HepG2 (cell line): ENCODE results near the gene PRADC1. TPM values are rescaled to one million over a fixed set of nuclear protein-coding genes. Genes with fewer than 3 reads are reported as not detected.
A peak's percentile ranks its signal among the peaks of the same experiment; 100 is the strongest.

Experiments
- CEBPG ChIP-seq: IDR thresholded peaks from 2 replicates; pipeline ENCODE4 v1.6.1; 2016
- FOXM1 ChIP-seq: sonication (generic); formaldehyde crosslinking; IDR thresholded peaks from 2 replicates; pipeline ENCODE4 v1.5.0; 2020; ENCODE audit warnings: missing genetic modification reagents
- MAFG ChIP-seq: sonication (generic); formaldehyde crosslinking; IDR thresholded peaks from 2 replicates; pipeline ENCODE4 v1.5.1; 2020; ENCODE audit warnings: mild to moderate bottlenecking, missing genetic modification reagents
- REL ChIP-seq: sonication (generic); formaldehyde crosslinking; conservative IDR thresholded peaks from 2 replicates; pipeline ENCODE4 v1.8.0; 2022; ENCODE audit warnings: mild to moderate bottlenecking, missing genetic modification reagents, moderate library complexity
- RXRA ChIP-seq: sonication (generic); formaldehyde crosslinking; IDR thresholded peaks from 2 replicates; pipeline ENCODE4 v1.5.1; 2020; ENCODE audit warnings: missing genetic modification reagents
- SMYD3 ChIP-seq: sonication (generic); formaldehyde crosslinking; IDR thresholded peaks from 2 replicates; pipeline ENCODE4 v1.8.1; 2023; ENCODE audit warnings: mild to moderate bottlenecking, missing genetic modification reagents
- ZNF446 ChIP-seq: sonication (generic); formaldehyde crosslinking; IDR thresholded peaks from 2 replicates; pipeline ENCODE4 v1.5.0; 2020; ENCODE audit warnings: mild to moderate bottlenecking, missing genetic modification reagents
- ZNF460 ChIP-seq: sonication (generic); formaldehyde crosslinking; IDR thresholded peaks from 2 replicates; pipeline ENCODE4 v1.5.1; 2020; ENCODE audit warnings: missing genetic modification reagents, mild to moderate bottlenecking, borderline replicate concordance
- ZNF564 ChIP-seq: sonication (generic); formaldehyde crosslinking; IDR thresholded peaks from 2 replicates; pipeline ENCODE4 v1.8.1; 2023; ENCODE audit warnings: mild to moderate bottlenecking, missing genetic modification reagents
- ZNF678 ChIP-seq: sonication (generic); formaldehyde crosslinking; IDR thresholded peaks from 2 replicates; pipeline ENCODE4 v1.4.0; 2020; ENCODE audit warnings: mild to moderate bottlenecking, missing genetic modification reagents
- polyA plus RNA-seq, 8 experiments: library from polyadenylated mRNA; depleted of rRNA in 3 of 8; stranded (reverse) in 7 of 8; unstranded in 1 of 8; fragments of >200 nt; fragmentation: Illumina TruSeq in 4 of 8; extraction: Trizol in 4 of 8; gene quantifications; 2 replicates each; pipeline versions ENCODE4 v1.2.1 to v1.2.3, GENCODE V29; 2011 to 2016; ENCODE audit warnings: low read depth in 4 of 8, missing spikeins in 1 of 8, mixed read lengths in 1 of 8; ENCODE audit not compliant: insufficient read depth in 1 of 8
- total RNA-seq, 5 experiments: library from RNA; depleted of rRNA; stranded (reverse); fragments of >200 nt; fragmentation: Illumina TruSeq; extraction: Trizol; gene quantifications; 2 replicates each; pipeline ENCODE4 v1.2.3, GENCODE V29; 2016; ENCODE audit warnings: low read depth in 1 of 5
- TF ChIP-seq, protein P1 (sequence below): sonication (generic); formaldehyde crosslinking; IDR thresholded peaks from 2 replicates; pipeline ENCODE4 v1.4.0; 2020; ENCODE audit warnings: missing genetic modification reagents
- TF ChIP-seq, protein P2 (sequence below): sonication (generic); formaldehyde crosslinking; IDR thresholded peaks from 2 replicates; pipeline ENCODE4 v1.5.0; 2020; ENCODE audit warnings: mild to moderate bottlenecking, missing genetic modification reagents
- TF ChIP-seq, protein P3 (sequence below): sonication (generic); formaldehyde crosslinking; IDR thresholded peaks from 2 replicates; pipeline ENCODE4 v1.5.0; 2020; ENCODE audit warnings: mild to moderate bottlenecking, missing genetic modification reagents
- TF ChIP-seq, protein P4 (sequence below): IDR thresholded peaks from 2 replicates; pipeline ENCODE4 v1.6.1; 2012; ENCODE audit warnings: low read depth, low read length, improper control_type of control experiment
- TF ChIP-seq, protein P5 (sequence below): sonication (generic); formaldehyde crosslinking; IDR thresholded peaks from 2 replicates; pipeline ENCODE4 v1.4.0; 2020; ENCODE audit warnings: missing genetic modification reagents
- TF ChIP-seq, protein P6 (sequence below): IDR thresholded peaks from 2 replicates; pipeline ENCODE4 v1.6.1; 2016; ENCODE audit warnings: missing compliant biosample characterization, missing genetic modification reagents, borderline replicate concordance

Gene PRADC1
- total and polyA plus RNA-seq, 2 of the 13 experiments (the other 11 are each of a cell fraction or from before 2014, with no cell fraction given) = 12.1 to 37.2 TPM

DNA sequence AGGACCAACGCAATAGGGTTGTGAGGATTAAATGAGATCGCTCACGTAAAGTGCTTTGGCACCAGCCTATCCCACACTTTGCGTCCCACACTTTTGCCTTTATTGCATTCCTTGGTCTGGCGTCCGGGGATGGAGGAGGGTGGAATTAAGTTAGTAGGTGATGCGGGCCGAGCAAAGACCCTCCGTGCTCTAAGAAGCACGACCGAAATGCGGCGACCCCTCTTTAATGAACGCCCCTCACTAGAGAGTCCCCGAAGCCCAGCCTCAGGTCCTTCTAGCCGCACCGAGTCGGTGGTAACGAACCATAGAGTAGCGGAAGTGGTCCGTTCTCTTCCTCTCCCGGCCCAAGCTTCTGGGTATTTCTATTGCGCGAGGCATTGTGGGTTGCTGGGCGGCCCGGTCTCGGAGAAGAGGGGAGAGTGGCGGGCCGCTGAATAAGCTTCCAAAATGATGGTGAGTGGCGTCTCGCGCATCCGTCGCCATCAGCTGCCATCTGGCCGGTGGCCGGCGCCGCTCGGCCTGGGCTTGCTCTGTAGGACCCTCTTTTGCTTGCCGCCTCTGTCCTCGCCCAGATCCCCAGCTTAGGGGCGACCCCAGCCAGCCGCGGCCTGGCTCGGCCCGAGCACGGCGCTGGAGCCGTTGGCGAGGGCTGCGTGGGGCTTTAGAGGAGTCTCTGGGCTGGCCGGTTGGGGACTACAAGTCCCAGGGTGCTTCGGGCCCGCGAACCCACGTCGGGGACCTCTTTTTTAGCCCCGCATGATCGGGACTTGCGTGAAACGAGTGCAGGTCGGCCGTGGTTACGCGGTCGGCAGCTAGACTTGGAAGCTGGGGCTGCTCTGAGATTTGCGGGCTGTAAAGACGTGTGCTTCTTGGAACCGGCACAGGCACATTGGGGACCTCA, 1.1 kb upstream of the PRADC1 start, which contains the start of gene CCT7 (continued):
- TF ChIP-seq, protein P1, sequence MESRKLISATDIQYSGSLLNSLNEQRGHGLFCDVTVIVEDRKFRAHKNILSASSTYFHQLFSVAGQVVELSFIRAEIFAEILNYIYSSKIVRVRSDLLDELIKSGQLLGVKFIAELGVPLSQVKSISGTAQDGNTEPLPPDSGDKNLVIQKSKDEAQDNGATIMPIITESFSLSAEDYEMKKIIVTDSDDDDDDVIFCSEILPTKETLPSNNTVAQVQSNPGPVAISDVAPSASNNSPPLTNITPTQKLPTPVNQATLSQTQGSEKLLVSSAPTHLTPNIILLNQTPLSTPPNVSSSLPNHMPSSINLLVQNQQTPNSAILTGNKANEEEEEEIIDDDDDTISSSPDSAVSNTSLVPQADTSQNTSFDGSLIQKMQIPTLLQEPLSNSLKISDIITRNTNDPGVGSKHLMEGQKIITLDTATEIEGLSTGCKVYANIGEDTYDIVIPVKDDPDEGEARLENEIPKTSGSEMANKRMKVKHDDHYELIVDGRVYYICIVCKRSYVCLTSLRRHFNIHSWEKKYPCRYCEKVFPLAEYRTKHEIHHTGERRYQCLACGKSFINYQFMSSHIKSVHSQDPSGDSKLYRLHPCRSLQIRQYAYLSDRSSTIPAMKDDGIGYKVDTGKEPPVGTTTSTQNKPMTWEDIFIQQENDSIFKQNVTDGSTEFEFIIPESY (CRISPR knock-in tag) = no peak; the same call in 1 of the 2 replicates
- TF ChIP-seq, protein P2, sequence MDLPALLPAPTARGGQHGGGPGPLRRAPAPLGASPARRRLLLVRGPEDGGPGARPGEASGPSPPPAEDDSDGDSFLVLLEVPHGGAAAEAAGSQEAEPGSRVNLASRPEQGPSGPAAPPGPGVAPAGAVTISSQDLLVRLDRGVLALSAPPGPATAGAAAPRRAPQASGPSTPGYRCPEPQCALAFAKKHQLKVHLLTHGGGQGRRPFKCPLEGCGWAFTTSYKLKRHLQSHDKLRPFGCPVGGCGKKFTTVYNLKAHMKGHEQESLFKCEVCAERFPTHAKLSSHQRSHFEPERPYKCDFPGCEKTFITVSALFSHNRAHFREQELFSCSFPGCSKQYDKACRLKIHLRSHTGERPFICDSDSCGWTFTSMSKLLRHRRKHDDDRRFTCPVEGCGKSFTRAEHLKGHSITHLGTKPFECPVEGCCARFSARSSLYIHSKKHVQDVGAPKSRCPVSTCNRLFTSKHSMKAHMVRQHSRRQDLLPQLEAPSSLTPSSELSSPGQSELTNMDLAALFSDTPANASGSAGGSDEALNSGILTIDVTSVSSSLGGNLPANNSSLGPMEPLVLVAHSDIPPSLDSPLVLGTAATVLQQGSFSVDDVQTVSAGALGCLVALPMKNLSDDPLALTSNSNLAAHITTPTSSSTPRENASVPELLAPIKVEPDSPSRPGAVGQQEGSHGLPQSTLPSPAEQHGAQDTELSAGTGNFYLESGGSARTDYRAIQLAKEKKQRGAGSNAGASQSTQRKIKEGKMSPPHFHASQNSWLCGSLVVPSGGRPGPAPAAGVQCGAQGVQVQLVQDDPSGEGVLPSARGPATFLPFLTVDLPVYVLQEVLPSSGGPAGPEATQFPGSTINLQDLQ (CRISPR knock-in tag) = peak; percentile 97
- TF ChIP-seq CEBPG (CRISPR knock-in tag) (peak; percentile 69), MAFG (CRISPR knock-in tag) (no peak), FOXM1 (no peak), ZNF564 (peak; percentile 85), ZNF446 (CRISPR knock-in tag) (no peak; the same call in 1 of the 2 replicates), REL (CRISPR knock-in tag) (0 out of 2 replicates have a peak, but pooled peaks have one; percentile 62), SMYD3 (CRISPR knock-in tag) (peak; percentile 78; the same call in 1 of the 2 replicates), ZNF678 (peak; percentile 70; the same call in 1 of the 2 replicates), ZNF460 (CRISPR knock-in tag) (no peak; the same call in 1 of the 2 replicates), RXRA (CRISPR knock-in tag) (peak; percentile 73; the same call in 1 of the 2 replicates)
- TF ChIP-seq, protein P3, sequence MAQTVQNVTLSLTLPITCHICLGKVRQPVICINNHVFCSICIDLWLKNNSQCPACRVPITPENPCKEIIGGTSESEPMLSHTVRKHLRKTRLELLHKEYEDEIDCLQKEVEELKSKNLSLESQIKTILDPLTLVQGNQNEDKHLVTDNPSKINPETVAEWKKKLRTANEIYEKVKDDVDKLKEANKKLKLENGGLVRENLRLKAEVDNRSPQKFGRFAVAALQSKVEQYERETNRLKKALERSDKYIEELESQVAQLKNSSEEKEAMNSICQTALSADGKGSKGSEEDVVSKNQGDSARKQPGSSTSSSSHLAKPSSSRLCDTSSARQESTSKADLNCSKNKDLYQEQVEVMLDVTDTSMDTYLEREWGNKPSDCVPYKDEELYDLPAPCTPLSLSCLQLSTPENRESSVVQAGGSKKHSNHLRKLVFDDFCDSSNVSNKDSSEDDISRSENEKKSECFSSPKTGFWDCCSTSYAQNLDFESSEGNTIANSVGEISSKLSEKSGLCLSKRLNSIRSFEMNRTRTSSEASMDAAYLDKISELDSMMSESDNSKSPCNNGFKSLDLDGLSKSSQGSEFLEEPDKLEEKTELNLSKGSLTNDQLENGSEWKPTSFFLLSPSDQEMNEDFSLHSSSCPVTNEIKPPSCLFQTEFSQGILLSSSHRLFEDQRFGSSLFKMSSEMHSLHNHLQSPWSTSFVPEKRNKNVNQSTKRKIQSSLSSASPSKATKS (CRISPR knock-in tag) = no peak
- TF ChIP-seq, protein P4, sequence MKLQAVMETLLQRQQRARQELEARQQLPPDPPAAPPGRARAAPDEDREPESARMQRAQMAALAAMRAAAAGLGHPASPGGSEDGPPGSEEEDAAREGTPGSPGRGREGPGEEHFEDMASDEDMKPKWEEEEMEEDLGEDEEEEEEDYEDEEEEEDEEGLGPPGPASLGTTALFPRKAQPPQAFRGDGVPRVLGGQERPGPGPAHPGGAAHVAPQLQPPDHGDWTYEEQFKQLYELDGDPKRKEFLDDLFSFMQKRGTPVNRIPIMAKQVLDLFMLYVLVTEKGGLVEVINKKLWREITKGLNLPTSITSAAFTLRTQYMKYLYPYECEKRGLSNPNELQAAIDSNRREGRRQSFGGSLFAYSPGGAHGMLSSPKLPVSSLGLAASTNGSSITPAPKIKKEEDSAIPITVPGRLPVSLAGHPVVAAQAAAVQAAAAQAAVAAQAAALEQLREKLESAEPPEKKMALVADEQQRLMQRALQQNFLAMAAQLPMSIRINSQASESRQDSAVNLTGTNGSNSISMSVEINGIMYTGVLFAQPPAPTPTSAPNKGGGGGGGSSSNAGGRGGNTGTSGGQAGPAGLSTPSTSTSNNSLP = no peak
- TF ChIP-seq, protein P5, sequence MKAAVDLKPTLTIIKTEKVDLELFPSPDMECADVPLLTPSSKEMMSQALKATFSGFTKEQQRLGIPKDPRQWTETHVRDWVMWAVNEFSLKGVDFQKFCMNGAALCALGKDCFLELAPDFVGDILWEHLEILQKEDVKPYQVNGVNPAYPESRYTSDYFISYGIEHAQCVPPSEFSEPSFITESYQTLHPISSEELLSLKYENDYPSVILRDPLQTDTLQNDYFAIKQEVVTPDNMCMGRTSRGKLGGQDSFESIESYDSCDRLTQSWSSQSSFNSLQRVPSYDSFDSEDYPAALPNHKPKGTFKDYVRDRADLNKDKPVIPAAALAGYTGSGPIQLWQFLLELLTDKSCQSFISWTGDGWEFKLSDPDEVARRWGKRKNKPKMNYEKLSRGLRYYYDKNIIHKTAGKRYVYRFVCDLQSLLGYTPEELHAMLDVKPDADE (CRISPR knock-in tag) = no peak
- TF ChIP-seq, protein P6, sequence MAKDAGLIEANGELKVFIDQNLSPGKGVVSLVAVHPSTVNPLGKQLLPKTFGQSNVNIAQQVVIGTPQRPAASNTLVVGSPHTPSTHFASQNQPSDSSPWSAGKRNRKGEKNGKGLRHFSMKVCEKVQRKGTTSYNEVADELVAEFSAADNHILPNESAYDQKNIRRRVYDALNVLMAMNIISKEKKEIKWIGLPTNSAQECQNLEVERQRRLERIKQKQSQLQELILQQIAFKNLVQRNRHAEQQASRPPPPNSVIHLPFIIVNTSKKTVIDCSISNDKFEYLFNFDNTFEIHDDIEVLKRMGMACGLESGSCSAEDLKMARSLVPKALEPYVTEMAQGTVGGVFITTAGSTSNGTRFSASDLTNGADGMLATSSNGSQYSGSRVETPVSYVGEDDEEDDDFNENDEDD (CRISPR knock-in tag) = peak; percentile 75; the same call in 1 of the 2 replicates
